BJ (cell line): ENCODE results near the gene ATP6V1B1. TPM values are rescaled to one million over a fixed set of nuclear protein-coding genes. Genes with fewer than 3 reads are reported as not detected.
"Not testable (repeated sequence)": the region's sequence is repeated elsewhere in the genome, so short reads cannot be mapped to it uniquely, and the experiment has no call there.

Experiments used
- CTCF ChIA-PET: fragments of 350-600 bp; formaldehyde crosslinking; extraction: SDS; loops from one replicate; lab custom pipeline; 2021; ENCODE audit warnings: antibody characterized with exemption, inconsistent platforms; lab: Yijun Ruan, JAX
- POLR2A ChIA-PET: fragments of 300-600 bp; sonication (Branson Sonifier 250); formaldehyde crosslinking; extraction: SDS; loops from one replicate; lab custom pipeline; 2021; ENCODE audit warnings: antibody characterized with exemption; lab: Charles Lee
- DNase-seq: peaks from one replicate; pipeline ENCODE4 v3.0.0-alpha.2; 2011; ENCODE audit warnings: low read depth
- H3K27me3 ChIP-seq: 2 replicates; pipeline ENCODE4 v1.6.0; 2011; ENCODE audit warnings: low read length; ENCODE audit not compliant: control insufficient read depth, insufficient read depth
- H3K36me3 ChIP-seq: 2 replicates; pipeline ENCODE4 v1.5.1; 2011; ENCODE audit warnings: low read length; ENCODE audit not compliant: control insufficient read depth, insufficient read depth
- H3K4me3 ChIP-seq: 2 replicates; pipeline ENCODE4 v1.5.1; 2011; ENCODE audit warnings: low read depth, mild to moderate bottlenecking, control low read depth, low read length
- CTCF ChIP-seq: IDR thresholded peaks from 2 replicates; pipeline ENCODE4 v1.5.1; 2011; ENCODE audit warnings: low read depth, mild to moderate bottlenecking, control low read depth, inconsistent platforms, low read length, moderate library complexity; ENCODE audit not compliant: insufficient read depth
- polyA plus RNA-seq: library from polyadenylated mRNA; depleted of rRNA; stranded (reverse); fragments of >200 nt; gene quantifications from 2 replicates; pipeline ENCODE4 v1.2.3, GENCODE V29; 2011

ATP6V1B1 gene
- polyA plus RNA-seq, 1 experiment = 1.3 TPM

- no peak for TF ChIP-seq CTCF
- H3K36me3 ChIP-seq = no peaks in the 10 kb centered on the region
- no peak for DNase-seq
- no peak overlapping the region for H3K4me3 ChIP-seq
- peaks cover 2% of the 10 kb centered on the region for H3K27me3 ChIP-seq
- CTCF ChIA-PET = no interaction called here
- POLR2A ChIA-PET = no interaction called here
These were observed 63.7 kb downstream of the ATP6V1B1 start for GRCh38 chr2:70999362-70999761.

GRCh38 chr2:70999931-71000330 lies 64.2 kb downstream of the ATP6V1B1 start:
- H3K27me3 ChIP-seq, DNase-seq, H3K4me3 ChIP-seq, POLR2A ChIA-PET, H3K36me3 ChIP-seq: not testable (repeated sequence)
- CTCF ChIA-PET = interaction anchor here (3.0 kb wide), 1 partner anchor 35 kb away, joined by 15 read pairs; no protein-coding TSS in a partner anchor

- peak; percentile 96 for TF ChIP-seq CTCF
- peak overlapping the region; percentile 17 for H3K4me3 ChIP-seq
- CTCF ChIA-PET = interaction anchor here (0.6 to 3.3 kb wide), 22 partner anchors 9 to 697 kb away, joined by 3 to 17 read pairs (median 4); partner anchors contain the start of genes ANKRD53, FIGLA and NAGK
- peaks cover 4% of the 10 kb centered on the region for H3K27me3 ChIP-seq
- H3K36me3 ChIP-seq = no peaks in the 10 kb centered on the region
- DNase-seq = no peak
- POLR2A ChIA-PET = interaction anchor here (0.7 kb wide), 1 partner anchor 67 kb away, joined by 5 read pairs; the partner anchor contains the start of gene NAGK
These were observed 65.3 kb downstream of the ATP6V1B1 start for GRCh38 chr2:71000780-71001591.

GRCh38 chr2:71001592-71001927 lies 65.9 kb downstream of the ATP6V1B1 start:
- ChIA-PET CTCF (interaction anchor here (0.6 to 3.3 kb wide), 22 partner anchors 10 to 697 kb away, joined by 3 to 17 read pairs (median 4); partner anchors contain the start of genes ANKRD53, FIGLA and NAGK), POLR2A (interaction anchor here (0.7 kb wide), 1 partner anchor 67 kb away, joined by 5 read pairs; the partner anchor contains the start of gene NAGK)
- no peak for DNase-seq
- H3K4me3 ChIP-seq = no peak overlapping the region
- no peaks in the 10 kb centered on the region for H3K36me3 ChIP-seq
- TF ChIP-seq CTCF = no peak
- peaks cover 4% of the 10 kb centered on the region for H3K27me3 ChIP-seq

- no peak overlapping the region for H3K4me3 ChIP-seq
- no peak for TF ChIP-seq CTCF
- H3K36me3 ChIP-seq = no peaks in the 10 kb centered on the region
- H3K27me3 ChIP-seq = peaks cover 4% of the 10 kb centered on the region
- ChIA-PET POLR2A (no interaction called here), CTCF (interaction anchor here (1.0 to 3.3 kb wide), 19 partner anchors 10 to 212 kb away, joined by 3 to 17 read pairs (median 6); partner anchors contain the start of genes ANKRD53, FIGLA and NAGK)
- DNase-seq = no peak
These were observed 66.4 kb downstream of the ATP6V1B1 start for GRCh38 chr2:71001981-71002570.
